KMS-11 (cell line): ENCODE results near the gene NRM.

Experiments used
- H2AFZ ChIP-seq: fragments of 200-600 bp; sonication (generic); 2 replicates; pipeline ENCODE4 v1.6.1; 2016; ENCODE audit warnings: antibody characterized with exemption, mixed run types, low read depth
- H3K27ac ChIP-seq: fragments of 200-600 bp; sonication (generic); 2 replicates; pipeline ENCODE4 v1.6.1; 2016; ENCODE audit warnings: mild to moderate bottlenecking, mixed run types
- H3K27me3 ChIP-seq: fragments of 200-600 bp; sonication (generic); 2 replicates; pipeline ENCODE4 v1.6.1; 2017; ENCODE audit warnings: mild to moderate bottlenecking, low read depth, mixed run types, moderate library complexity; ENCODE audit not compliant: insufficient read depth
- H3K36me3 ChIP-seq: fragments of 200-600 bp; sonication (generic); 2 replicates; pipeline ENCODE4 v1.6.1; 2017; ENCODE audit warnings: mild to moderate bottlenecking, mixed run types; ENCODE audit not compliant: insufficient read depth
- H3K4me1 ChIP-seq: fragments of 200-600 bp; sonication (generic); 2 replicates; pipeline ENCODE4 v1.6.1; 2016; ENCODE audit warnings: mild to moderate bottlenecking, low read depth, mixed run types; ENCODE audit not compliant: poor library complexity, severe bottlenecking
- H3K4me2 ChIP-seq: fragments of 200-600 bp; sonication (generic); 2 replicates; pipeline ENCODE4 v1.7.0; 2016; ENCODE audit warnings: mild to moderate bottlenecking, mixed run types
- H3K4me3 ChIP-seq: fragments of 200-600 bp; sonication (generic); IDR thresholded peaks from 2 replicates; pipeline ENCODE4 v1.6.1; 2017; ENCODE audit warnings: low read depth, low read length, mixed read lengths; ENCODE audit not compliant: insufficient read depth
- H3K79me2 ChIP-seq: fragments of 200-600 bp; sonication (generic); 2 replicates; pipeline ENCODE4 v1.6.1; 2016; ENCODE audit warnings: low read depth, mixed run types; ENCODE audit not compliant: insufficient read depth
- H3K9ac ChIP-seq: fragments of 200-600 bp; sonication (generic); 2 replicates; pipeline ENCODE4 v1.6.1; 2016; ENCODE audit warnings: mild to moderate bottlenecking, mixed run types
- H4K20me1 ChIP-seq: fragments of 200-600 bp; sonication (generic); 2 replicates; pipeline ENCODE4 v1.6.1; 2016; ENCODE audit warnings: mild to moderate bottlenecking, mixed run types; ENCODE audit not compliant: insufficient read depth
- TF ChIP-seq, protein P1 (sequence below): fragments of 200-600 bp; sonication (generic); conservative IDR thresholded peaks from 2 replicates; pipeline ENCODE4 v1.6.1; 2017; ENCODE audit warnings: low read depth, mild to moderate bottlenecking, antibody characterized with exemption, low read length, moderate library complexity, mixed read lengths

NRM gene

DNA sequence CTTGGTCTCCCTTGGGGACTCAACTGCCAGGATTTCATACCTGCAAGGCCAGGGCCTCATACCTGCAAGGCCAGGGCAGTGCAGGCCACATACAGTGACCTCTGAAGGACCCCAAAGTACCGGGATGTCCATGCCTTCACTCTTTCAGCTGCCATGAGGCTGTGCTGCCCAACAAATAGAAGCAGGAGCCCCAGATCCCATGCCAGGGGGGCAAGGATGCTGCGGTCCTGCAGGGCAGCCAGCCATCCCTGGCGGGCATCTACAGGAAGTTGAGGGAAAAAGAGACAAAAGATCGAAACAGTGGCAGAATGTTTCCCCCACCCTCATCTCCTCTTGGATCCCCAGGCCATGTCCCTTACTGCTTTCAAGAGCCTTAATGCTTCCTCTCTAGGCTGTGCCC lies 799 bp downstream of the NRM start:
- Histone ChIP-seq H3K36me3 (no peaks in the 10 kb centered on the region), H3K4me2 (peak overlapping the region; percentile 96), H3K27ac (peak overlapping the region; percentile 21; the same call in 1 of the 2 replicates), H4K20me1 (no peaks in the 10 kb centered on the region), H3K27me3 (no peaks in the 10 kb centered on the region), H3K9ac (peak overlapping the region; percentile 49; the same call in 1 of the 2 replicates), H3K4me3 (no peak overlapping the region), H3K4me1 (peaks cover 49% of the 10 kb centered on the region), H3K79me2 (peaks cover 13% of the 10 kb centered on the region), H2AFZ (peak overlapping the region; percentile 90)
- TF ChIP-seq, protein P1, sequence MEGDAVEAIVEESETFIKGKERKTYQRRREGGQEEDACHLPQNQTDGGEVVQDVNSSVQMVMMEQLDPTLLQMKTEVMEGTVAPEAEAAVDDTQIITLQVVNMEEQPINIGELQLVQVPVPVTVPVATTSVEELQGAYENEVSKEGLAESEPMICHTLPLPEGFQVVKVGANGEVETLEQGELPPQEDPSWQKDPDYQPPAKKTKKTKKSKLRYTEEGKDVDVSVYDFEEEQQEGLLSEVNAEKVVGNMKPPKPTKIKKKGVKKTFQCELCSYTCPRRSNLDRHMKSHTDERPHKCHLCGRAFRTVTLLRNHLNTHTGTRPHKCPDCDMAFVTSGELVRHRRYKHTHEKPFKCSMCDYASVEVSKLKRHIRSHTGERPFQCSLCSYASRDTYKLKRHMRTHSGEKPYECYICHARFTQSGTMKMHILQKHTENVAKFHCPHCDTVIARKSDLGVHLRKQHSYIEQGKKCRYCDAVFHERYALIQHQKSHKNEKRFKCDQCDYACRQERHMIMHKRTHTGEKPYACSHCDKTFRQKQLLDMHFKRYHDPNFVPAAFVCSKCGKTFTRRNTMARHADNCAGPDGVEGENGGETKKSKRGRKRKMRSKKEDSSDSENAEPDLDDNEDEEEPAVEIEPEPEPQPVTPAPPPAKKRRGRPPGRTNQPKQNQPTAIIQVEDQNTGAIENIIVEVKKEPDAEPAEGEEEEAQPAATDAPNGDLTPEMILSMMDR: no peak

DNA sequence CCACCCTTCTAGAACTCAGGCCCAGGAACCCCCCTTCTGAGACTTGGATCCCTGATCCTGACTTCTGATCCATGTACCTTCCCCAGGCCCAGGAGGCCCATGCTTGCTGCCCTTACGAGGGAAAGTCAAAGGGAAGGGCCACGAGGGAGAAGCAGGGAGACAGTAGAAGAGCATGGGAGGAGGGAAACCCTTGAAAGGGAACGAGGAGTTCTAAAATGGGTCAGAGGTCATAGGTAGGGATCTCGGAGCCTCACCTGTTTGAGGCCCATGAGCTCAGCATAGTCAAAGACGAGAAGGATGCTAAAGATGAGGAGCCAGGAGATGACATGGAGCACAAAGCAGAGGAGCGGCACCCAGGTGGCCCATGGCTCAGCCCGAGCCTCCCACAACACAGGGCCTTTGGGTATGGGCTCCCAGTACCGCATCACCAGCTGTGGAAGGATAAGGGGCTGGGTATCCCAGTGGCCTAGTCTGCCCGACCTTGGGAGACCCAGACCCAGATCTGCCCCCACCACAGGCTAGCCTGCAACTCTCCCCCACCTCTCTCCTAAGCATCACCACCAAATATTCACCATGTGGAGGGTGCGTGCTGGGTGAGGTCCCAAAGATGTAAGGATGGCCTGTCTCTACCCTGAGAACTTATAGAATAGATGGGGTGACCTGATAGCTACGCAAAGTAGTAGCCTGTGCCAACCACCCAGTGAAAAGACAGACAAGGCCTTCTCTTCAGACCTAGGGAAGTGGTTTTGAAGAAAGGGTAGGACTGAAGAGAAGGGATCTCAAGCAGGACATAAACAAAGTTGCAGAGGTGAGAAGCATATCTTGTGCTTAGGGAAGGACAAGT lies 1.5 kb downstream of the NRM start:
- Histone ChIP-seq H3K27me3 (no peaks in the 10 kb centered on the region), H2AFZ (no peak overlapping the region), H3K79me2 (peaks cover 19% of the 10 kb centered on the region), H3K36me3 (no peaks in the 10 kb centered on the region), H3K4me2 (peak overlapping the region; percentile 96; the same call in 1 of the 2 replicates), H3K9ac (no peak overlapping the region; the same call in 1 of the 2 replicates), H3K27ac (no peak overlapping the region), H3K4me3 (no peak overlapping the region), H4K20me1 (no peaks in the 10 kb centered on the region), H3K4me1 (peaks cover 53% of the 10 kb centered on the region)
- TF ChIP-seq, protein P1: no peak

DNA sequence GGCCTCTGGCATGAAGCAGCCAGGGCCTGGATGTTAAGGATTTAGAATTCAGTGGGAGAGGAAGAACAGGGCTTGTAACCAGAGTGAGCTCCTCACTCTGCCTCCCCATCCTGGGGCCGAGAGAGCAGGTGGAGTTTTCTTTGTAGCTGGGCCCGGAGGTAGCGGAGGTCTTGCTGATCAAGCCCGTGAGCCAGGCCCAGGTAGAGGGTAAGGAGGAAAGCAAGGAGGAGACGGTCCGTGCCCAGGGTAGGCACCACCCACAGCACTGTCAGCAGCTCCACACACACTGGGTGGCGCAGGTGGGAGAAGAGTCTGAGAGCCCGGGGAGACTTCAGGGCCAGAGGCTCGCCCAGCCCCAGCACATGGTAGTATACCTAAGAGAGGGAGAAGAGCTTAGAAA lies 2.2 kb downstream of the NRM start:
- H3K4me3 ChIP-seq: no peak overlapping the region
- no peak overlapping the region for H3K27ac ChIP-seq
- H3K4me2 ChIP-seq: no peak overlapping the region
- H3K79me2 ChIP-seq: peaks cover 25% of the 10 kb centered on the region
- no peaks in the 10 kb centered on the region for H3K27me3 ChIP-seq
- no peaks in the 10 kb centered on the region for H4K20me1 ChIP-seq
- peaks cover 57% of the 10 kb centered on the region for H3K4me1 ChIP-seq
- TF ChIP-seq, protein P1: no peak
- no peaks in the 10 kb centered on the region for H3K36me3 ChIP-seq
- H2AFZ ChIP-seq: no peak overlapping the region
- no peak overlapping the region for H3K9ac ChIP-seq

DNA sequence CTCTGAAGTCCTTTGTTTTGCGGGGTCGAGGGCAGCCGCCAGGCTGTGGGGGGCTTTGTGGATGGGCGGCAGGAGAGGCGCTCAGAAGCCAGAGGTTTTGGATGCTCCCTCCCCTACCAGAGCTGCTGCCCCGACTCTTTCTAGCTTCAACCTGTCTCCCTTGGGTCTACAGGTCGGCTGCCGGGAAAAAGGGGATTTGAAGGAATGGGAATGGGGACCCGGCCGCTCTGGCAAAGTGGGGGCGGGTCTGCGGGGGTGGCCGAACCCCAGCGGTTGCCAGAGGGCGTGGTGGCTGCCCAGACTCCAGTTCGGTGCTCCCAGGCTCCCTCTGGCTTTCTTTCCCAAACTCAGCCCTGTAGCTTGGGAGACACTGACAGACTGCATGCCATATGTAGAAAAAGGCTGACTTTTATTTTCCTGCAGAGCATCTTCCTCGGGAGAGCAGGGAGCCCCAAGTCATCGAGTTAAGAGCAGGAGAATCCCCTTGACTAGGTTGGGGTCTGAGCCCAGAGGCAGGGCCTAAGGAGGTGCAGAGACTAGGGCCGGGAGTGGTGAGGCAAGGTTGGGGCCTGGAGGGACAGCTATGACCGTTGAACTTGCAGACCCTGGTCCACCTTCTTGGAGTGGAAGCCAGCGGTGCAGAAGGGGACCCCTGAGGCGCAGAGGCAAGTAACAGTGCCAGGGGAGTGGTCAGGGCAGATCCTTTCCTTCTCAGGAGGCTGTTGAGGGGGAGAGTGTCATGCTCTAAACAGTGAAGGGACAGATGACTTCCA lies 2.9 kb downstream of the NRM start:
- H3K4me3 ChIP-seq: no peak overlapping the region
- H4K20me1 ChIP-seq: no peaks in the 10 kb centered on the region
- H2AFZ ChIP-seq: peak overlapping the region; percentile 63; the same call in 1 of the 2 replicates
- peaks cover 63% of the 10 kb centered on the region for H3K4me1 ChIP-seq
- peak overlapping the region; percentile 76; the same call in 1 of the 2 replicates for H3K27ac ChIP-seq
- TF ChIP-seq, protein P1: no peak
- no peaks in the 10 kb centered on the region for H3K27me3 ChIP-seq
- H3K36me3 ChIP-seq: no peaks in the 10 kb centered on the region
- peak overlapping the region; percentile 76 for H3K4me2 ChIP-seq
- peaks cover 33% of the 10 kb centered on the region for H3K79me2 ChIP-seq
- peak overlapping the region; percentile 64 for H3K9ac ChIP-seq
